Stomach smooth muscle (tissue), 2 donors: ENCODE results near the gene G6PD.

Source experiments
- H3K27ac ChIP-seq: one replicate; pipeline ENCODE4 v1.7.0; 2013; ENCODE audit warnings: mild to moderate bottlenecking, low read length, inconsistent platforms
- H3K27me3 ChIP-seq, 2 donors: one replicate each; pipeline ENCODE4 v1.7.0; 2013; ENCODE audit warnings: low read length in 2 of 2; ENCODE audit not compliant: insufficient read depth in 2 of 2, control insufficient read depth in 1 of 2
- H3K36me3 ChIP-seq, 2 donors: one replicate each; pipeline ENCODE4 v1.7.0; 2013; ENCODE audit warnings: low read length in 2 of 2; ENCODE audit not compliant: control insufficient read depth in 2 of 2, insufficient read depth in 2 of 2
- H3K4me1 ChIP-seq: one replicate; pipeline ENCODE4 v1.7.0; 2013; ENCODE audit warnings: low read length; ENCODE audit not compliant: control insufficient read depth, insufficient read depth
- H3K4me3 ChIP-seq, 2 donors: one replicate each; pipeline ENCODE4 v1.7.0; 2013; ENCODE audit warnings: low read length in 2 of 2
- H3K9ac ChIP-seq, 2 donors: one replicate each; pipeline ENCODE4 v1.7.0; 2013; ENCODE audit warnings: low read length in 2 of 2, mild to moderate bottlenecking in 1 of 2
- H3K9me3 ChIP-seq, 2 donors: one replicate each; pipeline ENCODE4 v1.7.0; 2013; ENCODE audit warnings: low read length in 2 of 2; ENCODE audit not compliant: control insufficient read depth in 2 of 2
- donor health status: healthy.
- donor health status: Pancreatic carcinoma.

The G6PD gene

DNA sequence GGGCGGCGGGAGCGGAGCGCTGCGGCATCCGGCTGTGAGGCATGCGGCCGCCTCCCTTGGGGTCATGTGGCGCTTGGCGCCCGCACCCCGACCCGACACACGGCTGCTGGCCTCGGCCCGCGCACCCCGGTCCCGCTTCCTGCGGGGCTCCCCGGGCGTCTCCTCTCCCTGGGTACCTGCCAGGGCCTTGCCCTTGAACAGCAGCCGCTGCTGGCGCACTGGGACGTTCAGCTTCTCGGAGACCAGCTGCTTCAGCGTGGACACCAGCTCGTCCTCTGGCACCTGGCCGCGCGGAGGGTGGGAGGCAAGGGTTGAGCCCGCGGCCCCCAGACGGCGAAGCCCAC, 60.6 kb downstream of the G6PD start:
- peak overlapping the region; percentile 22 to 55 for H3K9ac ChIP-seq
- peaks cover 0 to 3% of the 10 kb centered on the region in 2 donors for H3K27me3 ChIP-seq
- no peaks in the 10 kb centered on the region for H3K9me3 ChIP-seq
- H3K4me1 ChIP-seq, result peaks cover 38% of the 10 kb centered on the region
- peak overlapping the region; percentile 46 for H3K27ac ChIP-seq
- peaks cover 2 to 3% of the 10 kb centered on the region in 2 donors for H3K36me3 ChIP-seq
- peak overlapping the region; percentile 46 to 74 for H3K4me3 ChIP-seq

DNA sequence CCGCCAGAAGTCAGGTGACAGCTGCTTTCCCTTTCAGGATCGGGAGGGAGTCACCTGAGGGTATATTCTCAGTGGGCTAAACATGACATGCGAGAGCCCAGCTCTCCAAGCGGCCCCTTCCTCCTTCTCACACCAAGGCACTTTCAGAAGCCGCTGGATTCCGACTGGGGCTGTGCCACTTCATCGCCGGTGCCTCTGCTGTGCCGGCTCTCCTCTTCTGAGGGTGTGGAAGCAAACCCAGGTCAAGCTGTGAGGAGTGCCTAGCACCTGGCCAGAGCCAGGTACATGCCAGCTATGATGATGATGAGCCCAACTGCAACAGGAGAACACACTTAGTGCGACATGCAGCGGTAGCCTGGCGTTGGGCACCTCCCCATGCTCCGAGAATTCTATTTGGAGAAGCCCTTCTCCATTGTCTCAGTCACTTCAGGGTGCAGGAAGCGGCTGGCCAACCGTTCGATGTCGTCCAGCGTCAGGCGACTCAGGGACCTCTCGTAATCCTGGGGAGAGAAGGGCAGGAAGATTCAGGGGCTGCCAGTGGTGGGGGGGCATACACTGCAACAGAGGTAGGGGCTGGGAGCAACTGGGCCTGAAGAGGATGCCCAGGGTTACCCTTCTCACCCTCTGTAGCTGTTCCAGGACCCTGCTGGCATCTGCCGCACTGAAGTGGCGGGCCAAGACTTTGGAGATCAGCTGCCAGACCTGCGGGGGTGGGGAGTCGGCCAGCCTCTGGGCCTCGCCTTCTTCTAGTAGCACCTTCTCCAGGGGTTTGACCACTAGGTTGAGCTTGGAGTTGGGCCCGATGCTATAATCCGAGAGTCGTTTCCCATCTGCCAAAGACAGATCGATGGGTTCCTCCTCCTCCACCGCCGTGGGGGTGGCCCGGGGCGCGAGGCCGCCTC, 61.2 kb downstream of the G6PD start:
- Histone ChIP-seq H3K4me1 (peaks cover 38% of the 10 kb centered on the region), H3K27ac (peak overlapping the region; percentile 46), H3K9ac (no peak overlapping the region), H3K36me3 (peaks cover 2 to 3% of the 10 kb centered on the region in 2 donors), H3K4me3 (peak overlapping the region; percentile 46 to 74), H3K9me3 (no peaks in the 10 kb centered on the region), H3K27me3 (peaks cover 0 to 3% of the 10 kb centered on the region in 2 donors)

DNA sequence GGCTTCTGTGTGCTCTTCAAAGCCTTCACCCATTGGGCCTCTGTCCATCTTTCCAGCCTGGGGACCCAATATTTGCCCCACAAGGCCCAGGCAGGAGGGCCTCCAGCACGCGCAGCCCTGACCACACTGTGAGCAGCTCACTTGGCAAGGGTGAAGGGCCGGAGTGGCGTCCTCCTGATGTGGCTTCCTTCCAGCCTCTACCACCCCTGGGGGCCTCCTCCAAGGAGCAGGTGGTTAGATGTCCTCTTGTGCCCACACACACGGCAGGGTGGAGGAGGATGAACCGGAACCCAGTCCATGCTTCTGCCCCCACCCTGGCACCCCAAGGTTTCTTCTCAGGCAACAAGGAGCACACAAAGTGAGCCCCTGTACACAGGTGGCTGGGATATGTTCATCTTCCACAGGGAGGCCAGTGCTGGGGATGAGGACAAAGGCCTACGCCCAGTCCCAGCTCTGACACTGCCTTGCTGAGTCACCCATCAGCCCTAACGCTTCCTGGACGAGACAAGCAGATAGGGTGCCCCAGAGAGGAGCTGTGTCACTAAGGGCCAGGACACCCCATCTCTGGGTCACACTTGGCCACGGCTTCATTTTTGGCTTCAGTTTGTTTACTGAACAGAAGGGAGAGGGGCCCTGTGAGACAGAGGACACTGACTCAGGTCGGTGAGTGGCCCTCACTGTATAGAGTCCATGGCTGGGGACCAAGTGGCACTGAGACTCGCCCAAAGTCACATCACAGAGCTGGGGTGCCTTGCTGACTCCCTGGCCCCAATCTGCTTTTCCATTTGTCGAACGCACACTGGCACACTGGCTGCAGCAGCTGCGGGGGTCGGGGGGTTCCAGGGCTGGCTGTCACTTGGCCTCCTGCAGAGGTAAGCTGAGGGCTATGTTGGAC, 62.1 kb downstream of the G6PD start:
- Histone ChIP-seq H3K4me3 (no peak overlapping the region), H3K4me1 (peaks cover 37% of the 10 kb centered on the region), H3K36me3 (peaks cover 2 to 3% of the 10 kb centered on the region in 2 donors), H3K9ac (no peak overlapping the region), H3K27me3 (peaks cover 0 to 3% of the 10 kb centered on the region in 2 donors), H3K9me3 (no peaks in the 10 kb centered on the region), H3K27ac (no peak overlapping the region)

DNA sequence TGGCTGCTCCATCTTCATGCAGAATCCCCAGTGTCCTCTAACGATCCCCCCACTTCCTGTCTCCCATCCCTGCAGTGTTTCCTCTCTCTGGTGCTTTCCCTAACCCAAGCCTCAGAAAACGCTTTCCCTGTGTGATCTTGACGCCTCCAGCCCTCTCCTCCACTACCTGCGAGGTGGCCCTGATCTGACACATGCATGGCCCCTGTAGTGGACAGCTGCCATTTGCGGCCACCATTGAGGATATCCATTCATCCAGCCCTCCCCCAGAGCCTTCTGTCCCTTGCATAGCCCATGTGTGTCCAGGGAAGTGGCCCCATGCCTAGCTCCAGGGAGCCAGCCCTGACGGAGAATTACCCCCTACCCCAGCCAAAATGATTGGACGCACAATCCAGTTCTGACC, 63.3 kb downstream of the G6PD start:
- no peak overlapping the region for H3K4me3 ChIP-seq
- no peaks in the 10 kb centered on the region for H3K9me3 ChIP-seq
- H3K9ac ChIP-seq, result no peak overlapping the region
- peaks cover 35% of the 10 kb centered on the region for H3K4me1 ChIP-seq
- H3K36me3 ChIP-seq, result peaks cover 2 to 3% of the 10 kb centered on the region in 2 donors
- no peak overlapping the region for H3K27ac ChIP-seq
- H3K27me3 ChIP-seq, result peaks cover 0 to 3% of the 10 kb centered on the region in 2 donors

DNA sequence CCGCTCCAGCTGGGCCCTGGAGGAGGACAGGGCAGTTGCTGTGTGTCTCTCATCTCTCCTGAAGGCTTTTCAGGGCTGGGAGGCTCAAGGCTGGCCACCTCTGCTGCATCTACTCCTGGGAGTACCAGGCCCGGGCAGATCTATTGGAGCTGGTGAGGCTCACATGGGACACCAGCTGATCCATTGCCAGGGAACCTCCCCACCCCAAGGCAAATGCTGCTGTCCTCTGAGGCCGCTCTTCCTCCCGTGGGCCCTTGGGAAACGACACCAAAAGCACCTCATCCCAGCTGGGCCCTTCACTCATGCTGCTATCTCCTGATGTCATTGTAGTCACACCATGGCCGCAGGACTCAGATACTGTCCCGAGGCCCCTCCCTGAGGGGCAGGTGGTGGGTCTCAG, 63.9 kb downstream of the G6PD start:
- Histone ChIP-seq H3K4me1 (peaks cover 36% of the 10 kb centered on the region), H3K27me3 (peaks cover 0 to 3% of the 10 kb centered on the region in 2 donors), H3K9ac (no peak overlapping the region), H3K36me3 (peaks cover 2 to 3% of the 10 kb centered on the region in 2 donors), H3K9me3 (no peaks in the 10 kb centered on the region), H3K27ac (no peak overlapping the region), H3K4me3 (no peak overlapping the region)

DNA sequence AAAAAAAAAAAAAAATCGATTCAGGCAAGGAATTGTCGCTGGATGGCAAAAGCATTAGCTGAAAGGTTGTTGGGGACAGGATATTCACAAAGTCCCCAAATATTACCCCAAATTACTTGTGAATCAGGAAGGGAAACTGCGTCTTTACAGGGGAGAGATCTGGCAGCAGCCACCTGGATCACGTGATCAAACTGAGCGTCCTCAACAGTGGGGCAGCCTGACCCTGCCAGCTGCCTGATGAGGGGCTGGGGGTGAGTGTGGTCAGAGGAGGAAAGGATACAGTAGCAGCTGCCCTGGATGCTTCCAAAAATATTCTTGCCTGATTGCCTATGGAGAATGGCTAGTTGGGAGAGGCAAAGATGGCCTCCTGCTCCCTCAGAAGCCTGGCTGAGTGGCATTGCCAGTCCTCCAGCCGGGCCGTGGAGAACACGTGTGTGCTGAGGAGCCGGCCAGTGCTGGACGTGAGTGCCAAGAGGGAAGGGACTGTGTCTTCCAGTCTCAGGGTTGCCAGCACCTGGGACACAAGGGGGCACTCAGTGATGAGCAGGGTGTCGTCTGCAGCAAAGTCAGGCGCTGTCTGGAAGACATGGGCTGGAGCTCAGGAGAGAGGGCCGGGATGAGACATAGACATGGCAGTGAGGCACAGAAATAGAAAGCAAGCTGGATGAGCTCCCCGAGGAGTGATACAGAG, 64.6 kb downstream of the G6PD start:
- H3K27me3 ChIP-seq, result peaks cover 0 to 2% of the 10 kb centered on the region in 2 donors
- no peak overlapping the region for H3K9ac ChIP-seq

More for the DNA sequence above, 64.6 kb downstream of the G6PD start:
- Histone ChIP-seq H3K27ac (no peak overlapping the region), H3K4me3 (no peak overlapping the region), H3K9me3 (no peaks in the 10 kb centered on the region), H3K4me1 (peaks cover 32% of the 10 kb centered on the region), H3K36me3 (peaks cover 2 to 3% of the 10 kb centered on the region in 2 donors)
